Esophagus muscularis mucosa (tissue), 3 donors: Measurements from ENCODE around the gene HES1.

ENCODE experiments used
- CTCF ChIP-seq, 3 experiments: fragments of 200-600 bp in 2 of 3; fragments of 450-650 bp in 1 of 3; sonication (generic) in 2 of 3; IDR thresholded peaks; one replicate each; pipeline ENCODE4 v1.5.1; 2017 to 2019; ENCODE audit warnings: antibody characterized with exemption in 3 of 3, mild to moderate bottlenecking in 2 of 3, moderate library complexity in 1 of 3
- POLR2A ChIP-seq: fragments of 450-650 bp; IDR thresholded peaks from one replicate; pipeline ENCODE4 v1.6.1; 2017; ENCODE audit warnings: antibody characterized with exemption, moderate library complexity, mild to moderate bottlenecking, low read depth
- POLR2AphosphoS5 ChIP-seq, 2 donors: sonication (generic); formaldehyde crosslinking; IDR thresholded peaks; one replicate each; pipeline ENCODE4 v1.6.1; 2017; ENCODE audit warnings: antibody characterized with exemption in 2 of 2

GRCh38 chr3:194087995-194088855 lies 47.7 kb upstream of the HES1 start:
- TF ChIP-seq POLR2AphosphoS5 (IDR thresholded peaks at IDR 0.05): no peak
- TF ChIP-seq CTCF (IDR thresholded peaks at IDR 0.05): no peak
- TF ChIP-seq POLR2A: no peak
